Trophoblast cell (in vitro differentiated cells and primary cell): Measurements from ENCODE around the gene PSD4.
A peak's percentile ranks its signal among the peaks of the same experiment; 100 is the strongest.

ENCODE experiments used
- DNase-seq, 2 donors: peaks; one replicate each; pipeline ENCODE4 v3.0.0-alpha.2; 2016
- H2AFZ ChIP-seq: 2 replicates; pipeline ENCODE4 v1.6.1; 2013; ENCODE audit warnings: low read length, moderate library complexity, mild to moderate bottlenecking; ENCODE audit not compliant: insufficient read depth, poor library complexity
- H2AK5ac ChIP-seq: 2 replicates; pipeline ENCODE4 v1.6.1; 2013; ENCODE audit warnings: mild to moderate bottlenecking, low read length
- H2BK120ac ChIP-seq: 2 replicates; pipeline ENCODE4 v1.6.1; 2013; ENCODE audit warnings: low read length, mild to moderate bottlenecking, moderate library complexity; ENCODE audit not compliant: insufficient read depth, poor library complexity
- H2BK12ac ChIP-seq: 2 replicates; pipeline ENCODE4 v1.6.1; 2013; ENCODE audit warnings: mild to moderate bottlenecking, low read length, moderate library complexity
- H2BK5ac ChIP-seq: 2 replicates; pipeline ENCODE4 v1.6.1; 2013; ENCODE audit warnings: low read length, low read depth, moderate library complexity, mild to moderate bottlenecking; ENCODE audit not compliant: poor library complexity
- H3K14ac ChIP-seq: 2 replicates; pipeline ENCODE4 v1.6.1; 2013; ENCODE audit warnings: mild to moderate bottlenecking, low read length
- H3K18ac ChIP-seq: 2 replicates; pipeline ENCODE4 v1.6.1; 2013; ENCODE audit warnings: mild to moderate bottlenecking, low read length
- H3K23ac ChIP-seq: 2 replicates; pipeline ENCODE4 v1.6.1; 2013; ENCODE audit warnings: low read length
- H3K27ac ChIP-seq: 2 replicates; pipeline ENCODE4 v1.5.1; 2013; ENCODE audit warnings: low read depth, mild to moderate bottlenecking, inconsistent platforms, low read length, moderate library complexity
- H3K27me3 ChIP-seq: 2 replicates; pipeline ENCODE4 v1.6.1; 2013; ENCODE audit warnings: inconsistent platforms, mild to moderate bottlenecking, low read length, moderate library complexity; ENCODE audit not compliant: insufficient read depth
- H3K36me3 ChIP-seq, 2 experiments: 1 replicate in 1 of 2; 2 replicates in 1 of 2; pipeline ENCODE4 v1.6.1; 2013; ENCODE audit warnings: low read length in 2 of 2, mild to moderate bottlenecking in 2 of 2, moderate library complexity in 1 of 2; ENCODE audit not compliant: insufficient read depth in 2 of 2, control insufficient read depth in 1 of 2
- H3K4ac ChIP-seq: 2 replicates; pipeline ENCODE4 v1.6.1; 2013; ENCODE audit warnings: low read depth, mild to moderate bottlenecking, low read length, moderate library complexity
- H3K4me1 ChIP-seq, 2 experiments: 1 replicate in 1 of 2; 2 replicates in 1 of 2; pipeline ENCODE4 v1.6.1; 2013; ENCODE audit warnings: low read length in 2 of 2, mild to moderate bottlenecking in 2 of 2, moderate library complexity in 1 of 2; ENCODE audit not compliant: insufficient read depth in 2 of 2, control insufficient read depth in 1 of 2
- H3K4me2 ChIP-seq: 2 replicates; pipeline ENCODE4 v1.6.1; 2013; ENCODE audit warnings: inconsistent platforms, mild to moderate bottlenecking, low read length, moderate library complexity
- H3K4me3 ChIP-seq: 2 replicates; pipeline ENCODE4 v1.5.1; 2013; ENCODE audit warnings: mild to moderate bottlenecking, low read depth, low read length, inconsistent platforms
- H3K79me1 ChIP-seq: one replicate; pipeline ENCODE4 v1.6.1; 2013; ENCODE audit warnings: low read length
- H3K79me2 ChIP-seq: 2 replicates; pipeline ENCODE4 v1.6.1; 2013; ENCODE audit warnings: low read length, mild to moderate bottlenecking; ENCODE audit not compliant: control insufficient read depth, insufficient read depth, poor library complexity
- H3K9ac ChIP-seq: 2 replicates; pipeline ENCODE4 v1.6.1; 2013; ENCODE audit warnings: mild to moderate bottlenecking, low read length
- H3K9me3 ChIP-seq: 2 replicates; pipeline ENCODE4 v1.6.1; 2013; ENCODE audit warnings: low read depth, mild to moderate bottlenecking, control low read depth, inconsistent platforms, low read length; ENCODE audit not compliant: insufficient read depth
- H4K12ac ChIP-seq: 2 replicates; pipeline ENCODE4 v1.6.1; 2013; ENCODE audit warnings: low read depth, mild to moderate bottlenecking, low read length, moderate library complexity
- H4K8ac ChIP-seq: 2 replicates; pipeline ENCODE4 v1.6.1; 2013; ENCODE audit warnings: low read depth, mild to moderate bottlenecking, low read length, moderate library complexity
- H4K91ac ChIP-seq: one replicate; pipeline ENCODE4 v1.6.1; 2013; ENCODE audit warnings: low read depth, mild to moderate bottlenecking, low read length, moderate library complexity
- WGBS: extraction: QIAGEN DNeasy Blood & Tissue Kit; methylation state at CpG from one replicate; pipeline ENCODE4 v1.1.7; 2013; ENCODE audit warnings: missing lambda C conversion rate; ENCODE audit not compliant: insufficient read length, insufficient coverage; ENCODE audit errors: extremely low coverage; 5-methylcytosine and 5-hydroxymethylcytosine counted together

Gene PSD4

DNA sequence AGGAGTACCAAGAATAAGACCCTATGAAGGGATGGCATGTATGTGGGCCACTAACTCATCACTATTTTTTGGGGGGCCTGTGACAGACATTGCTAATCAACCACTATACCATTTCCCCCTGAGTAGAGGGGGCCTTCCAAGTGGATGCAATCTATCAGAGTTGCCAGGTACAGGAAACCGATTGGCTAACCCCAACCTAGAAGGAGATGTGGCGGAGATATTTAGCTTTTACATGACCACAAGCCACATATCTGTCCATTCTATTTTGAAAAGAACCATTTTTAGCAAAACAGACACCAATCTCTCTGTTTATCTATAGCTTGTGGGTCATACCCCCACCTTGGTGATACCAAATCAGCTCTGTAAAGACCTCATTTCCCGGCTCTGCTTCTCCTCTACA is 53.9 kb downstream of the PSD4 start:
- no peak overlapping the region for H4K12ac ChIP-seq
- H3K36me3 ChIP-seq = no peaks in the 10 kb centered on the region
- no peak overlapping the region for H2BK12ac ChIP-seq
- no peak overlapping the region for H3K4ac ChIP-seq
- H3K23ac ChIP-seq = no peak overlapping the region
- no peak overlapping the region for H3K4me2 ChIP-seq
- no peak overlapping the region for H2AFZ ChIP-seq
- H3K27ac ChIP-seq = no peak overlapping the region
- H3K9ac ChIP-seq = no peak overlapping the region
- WGBS = no CpG with 5 or more reads among the region's 3 CpGs
- H2BK120ac ChIP-seq = no peak overlapping the region
- H4K91ac ChIP-seq = no peak overlapping the region
- no peaks in the 10 kb centered on the region for H3K79me2 ChIP-seq
- H3K79me1 ChIP-seq = no peaks in the 10 kb centered on the region
- no peak for DNase-seq
- H3K27me3 ChIP-seq = no peaks in the 10 kb centered on the region
- H3K9me3 ChIP-seq = no peaks in the 10 kb centered on the region
- H3K14ac ChIP-seq = no peak overlapping the region
- H3K4me3 ChIP-seq = no peak overlapping the region
- H3K4me1 ChIP-seq = no peaks in the 10 kb centered on the region
- H2AK5ac ChIP-seq = no peak overlapping the region
- H3K18ac ChIP-seq = no peak overlapping the region
- no peak overlapping the region for H2BK5ac ChIP-seq
- no peak overlapping the region for H4K8ac ChIP-seq

DNA sequence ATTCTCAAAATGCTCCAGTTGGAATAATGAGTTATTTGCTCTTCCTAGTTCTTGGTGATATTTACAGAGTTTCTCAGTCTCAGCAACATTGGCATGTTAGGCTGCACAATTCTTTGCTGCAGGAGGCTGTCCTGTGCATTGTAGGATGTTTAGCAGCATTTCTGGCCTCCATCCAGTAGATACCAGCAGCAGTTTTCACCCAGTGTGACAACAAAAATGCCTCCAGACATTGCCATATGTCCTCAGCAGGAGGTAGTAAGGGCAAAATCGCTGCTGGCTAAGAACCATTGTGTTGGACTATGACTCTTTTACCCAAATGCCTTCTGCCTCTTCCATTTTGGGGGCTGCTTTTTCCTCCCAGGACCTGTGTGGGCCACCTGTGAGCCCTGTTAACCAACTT is 54.6 kb downstream of the PSD4 start:
- Histone ChIP-seq H3K79me1 (no peaks in the 10 kb centered on the region), H3K9me3 (no peaks in the 10 kb centered on the region), H4K8ac (no peak overlapping the region), H4K12ac (no peak overlapping the region), H3K4me2 (no peak overlapping the region), H2BK12ac (no peak overlapping the region), H3K79me2 (no peaks in the 10 kb centered on the region), H3K27ac (no peak overlapping the region), H3K4me1 (no peaks in the 10 kb centered on the region), H3K23ac (no peak overlapping the region), H4K91ac (no peak overlapping the region), H2BK120ac (no peak overlapping the region), H3K9ac (no peak overlapping the region), H2AK5ac (no peak overlapping the region), H2AFZ (no peak overlapping the region), H3K18ac (no peak overlapping the region), H2BK5ac (no peak overlapping the region), H3K4ac (no peak overlapping the region), H3K36me3 (no peaks in the 10 kb centered on the region), H3K14ac (no peak overlapping the region), H3K4me3 (no peak overlapping the region), H3K27me3 (no peaks in the 10 kb centered on the region)
- WGBS = no CpG with 5 or more reads among the region's 1 CpG
- DNase-seq = peak; percentile 86 to 91

DNA sequence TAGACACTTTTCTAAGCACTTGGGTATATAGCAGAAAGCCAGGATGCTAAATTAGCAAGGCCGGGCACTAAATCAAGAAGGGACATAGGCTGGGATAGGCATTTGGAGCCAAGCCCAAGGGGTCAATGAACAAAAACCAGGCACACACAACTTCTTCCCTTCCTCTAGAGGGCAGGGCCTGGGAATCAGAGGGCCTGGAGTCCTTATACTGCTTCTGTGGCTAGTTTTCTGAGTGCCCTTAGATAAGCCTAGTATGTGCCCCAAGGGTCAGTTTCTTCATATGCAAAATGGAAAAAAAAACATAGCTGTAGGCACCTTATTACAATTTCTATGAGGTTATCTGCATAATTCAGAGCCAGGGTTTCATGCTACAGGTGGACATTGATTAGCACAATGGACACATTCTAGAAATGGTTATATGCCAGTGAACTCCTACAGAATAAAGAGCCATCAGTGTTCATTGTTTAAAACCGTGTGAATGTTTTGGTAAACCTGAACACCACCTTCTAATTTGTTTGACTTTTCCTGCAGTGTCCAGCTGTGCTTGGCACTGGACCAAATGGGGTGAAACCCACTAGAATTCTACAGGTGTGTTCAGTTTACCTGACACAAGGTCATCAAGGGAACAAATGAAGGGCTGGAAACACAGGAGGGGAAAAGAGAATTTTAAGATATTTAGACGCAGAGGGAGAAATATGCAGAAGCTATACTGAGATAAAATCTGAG is 55.4 kb downstream of the PSD4 start:
- WGBS = no CpG with 5 or more reads among the region's 3 CpGs
- Histone ChIP-seq H3K27me3 (no peaks in the 10 kb centered on the region), H3K9me3 (no peaks in the 10 kb centered on the region), H3K4me2 (no peak overlapping the region), H3K9ac (no peak overlapping the region), H2BK5ac (no peak overlapping the region), H4K12ac (no peak overlapping the region), H3K27ac (no peak overlapping the region), H2AK5ac (no peak overlapping the region), H3K79me1 (no peaks in the 10 kb centered on the region), H2AFZ (no peak overlapping the region), H2BK120ac (no peak overlapping the region), H3K79me2 (no peaks in the 10 kb centered on the region), H3K4me1 (no peaks in the 10 kb centered on the region), H3K36me3 (no peaks in the 10 kb centered on the region), H3K4me3 (no peak overlapping the region), H3K14ac (no peak overlapping the region), H4K91ac (no peak overlapping the region), H3K18ac (no peak overlapping the region), H3K23ac (no peak overlapping the region), H2BK12ac (no peak overlapping the region), H3K4ac (no peak overlapping the region), H4K8ac (no peak overlapping the region)
- DNase-seq = peak; percentile 47 to 76

DNA sequence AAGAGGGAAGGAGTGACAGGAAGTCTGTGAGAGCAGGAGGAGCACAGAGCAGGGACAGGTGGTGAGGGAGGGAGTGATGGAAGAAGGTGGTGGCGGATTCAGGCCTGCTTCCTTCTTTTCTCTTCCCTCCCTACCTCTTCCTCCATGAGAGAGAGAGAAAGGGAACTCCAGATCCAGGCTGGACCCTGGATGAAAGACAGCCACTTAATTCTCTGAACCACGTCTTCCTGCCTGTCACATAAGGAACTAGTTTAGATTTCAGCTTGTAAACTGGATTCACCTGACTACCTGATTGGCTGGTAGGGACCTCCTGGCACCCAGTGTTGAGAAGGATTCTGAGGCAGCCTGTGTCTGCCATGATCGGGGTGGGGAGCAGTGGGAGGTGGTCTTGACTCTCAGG is 56.0 kb downstream of the PSD4 start:
- Histone ChIP-seq H3K23ac (no peak overlapping the region), H4K12ac (no peak overlapping the region)

More for the DNA sequence above, 56.0 kb downstream of the PSD4 start:
- Histone ChIP-seq H2BK120ac (no peak overlapping the region), H3K4me1 (no peaks in the 10 kb centered on the region), H2AK5ac (no peak overlapping the region), H2AFZ (no peak overlapping the region), H3K9ac (no peak overlapping the region), H3K14ac (no peak overlapping the region), H3K27ac (no peak overlapping the region), H3K9me3 (no peaks in the 10 kb centered on the region), H3K4ac (no peak overlapping the region), H3K18ac (no peak overlapping the region), H4K91ac (no peak overlapping the region), H2BK5ac (no peak overlapping the region), H3K4me3 (no peak overlapping the region), H2BK12ac (no peak overlapping the region), H3K27me3 (no peaks in the 10 kb centered on the region), H3K4me2 (no peak overlapping the region), H3K36me3 (no peaks in the 10 kb centered on the region), H3K79me1 (no peaks in the 10 kb centered on the region), H4K8ac (no peak overlapping the region), H3K79me2 (no peaks in the 10 kb centered on the region)
- DNase-seq = no peak
- no CpG with 5 or more reads among the region's 3 CpGs for WGBS
